ENCODE data around the gene GBP5.

DNA sequence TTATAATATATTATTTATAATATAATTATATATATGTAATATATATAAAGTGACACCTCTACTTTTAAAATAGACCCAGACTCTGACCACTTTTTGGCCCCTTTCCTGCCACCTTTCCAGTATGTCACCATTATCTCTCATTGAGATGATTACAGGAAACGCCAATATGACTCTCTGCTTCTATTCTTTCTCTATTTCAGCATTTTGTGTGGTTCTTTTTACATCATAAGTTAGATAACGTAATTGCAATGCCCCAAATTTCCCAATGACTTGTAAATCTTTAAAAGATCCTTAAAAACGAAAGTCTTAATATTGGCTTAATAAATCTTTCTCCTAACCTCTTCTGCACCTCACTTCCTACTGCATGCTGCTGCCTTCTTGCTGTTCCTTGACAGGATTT lies 8.1 kb upstream of the GBP5 start:
- TF ChIP-seq, protein P1, sequence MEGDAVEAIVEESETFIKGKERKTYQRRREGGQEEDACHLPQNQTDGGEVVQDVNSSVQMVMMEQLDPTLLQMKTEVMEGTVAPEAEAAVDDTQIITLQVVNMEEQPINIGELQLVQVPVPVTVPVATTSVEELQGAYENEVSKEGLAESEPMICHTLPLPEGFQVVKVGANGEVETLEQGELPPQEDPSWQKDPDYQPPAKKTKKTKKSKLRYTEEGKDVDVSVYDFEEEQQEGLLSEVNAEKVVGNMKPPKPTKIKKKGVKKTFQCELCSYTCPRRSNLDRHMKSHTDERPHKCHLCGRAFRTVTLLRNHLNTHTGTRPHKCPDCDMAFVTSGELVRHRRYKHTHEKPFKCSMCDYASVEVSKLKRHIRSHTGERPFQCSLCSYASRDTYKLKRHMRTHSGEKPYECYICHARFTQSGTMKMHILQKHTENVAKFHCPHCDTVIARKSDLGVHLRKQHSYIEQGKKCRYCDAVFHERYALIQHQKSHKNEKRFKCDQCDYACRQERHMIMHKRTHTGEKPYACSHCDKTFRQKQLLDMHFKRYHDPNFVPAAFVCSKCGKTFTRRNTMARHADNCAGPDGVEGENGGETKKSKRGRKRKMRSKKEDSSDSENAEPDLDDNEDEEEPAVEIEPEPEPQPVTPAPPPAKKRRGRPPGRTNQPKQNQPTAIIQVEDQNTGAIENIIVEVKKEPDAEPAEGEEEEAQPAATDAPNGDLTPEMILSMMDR (IDR thresholded peaks at IDR 0.05): no peak
- TF ChIP-seq POLR2A (IDR thresholded peaks at IDR 0.05): no peak
